ENCODE results near the gene CDH4.

Gene CDH4

GRCh38 chr20:61704661-61705060 lies 452.6 kb downstream of the CDH4 start:
- no peak overlapping the region for H2BK5ac ChIP-seq (ENCODE audit: low read length)

GRCh38 chr20:61705386-61706258 lies 453.6 kb downstream of the CDH4 start:
- Histone ChIP-seq H2AK5ac (ENCODE audit: low read length) (no peak overlapping the region), H2BK15ac (replicated peaks; ENCODE audit: low read depth) (no peak overlapping the region), H3K4me1 (ENCODE audit: control insufficient read depth, low read depth, low read length) (no peaks in the 10 kb centered on the region), H3K4ac (ENCODE audit: low read depth, low read length) (no peak overlapping the region), H2BK120ac (ENCODE audit: low read depth, low read length) (no peak overlapping the region), H3K27me3 (ENCODE audit: insufficient read depth, low read length, poor library complexity) (no peaks in the 10 kb centered on the region), H3K79me1 (ENCODE audit: low read length) (no peaks in the 10 kb centered on the region), H3K27ac (ENCODE audit: low read depth, low read length) (no peak overlapping the region), H3K23ac (ENCODE audit: low read length) (no peak overlapping the region), H3K18ac (ENCODE audit: low read length) (no peak overlapping the region), H4K5ac (ENCODE audit: low read length) (no peak overlapping the region), H3K4me2 (ENCODE audit: low read length) (no peak overlapping the region), H3K56ac (ENCODE audit: low read length) (no peak overlapping the region), H3K9ac (ENCODE audit: low read length) (no peak overlapping the region), H3K79me2 (ENCODE audit: control insufficient read depth, insufficient read depth, low read length) (no peaks in the 10 kb centered on the region), H2BK5ac (ENCODE audit: low read length) (no peak overlapping the region), H3K36me3 (ENCODE audit: control insufficient read depth, insufficient read depth, low read length) (no peaks in the 10 kb centered on the region), H4K8ac (ENCODE audit: low read depth, low read length) (no peak overlapping the region), H3K4me3 (ENCODE audit: low read length) (no peak overlapping the region)
- WGBS (ENCODE audit: extremely low coverage, insufficient coverage, low lambda C conversion rate) = no CpG with 5 or more reads among the region's 26 CpGs
- no peak for DNase-seq

More at GRCh38 chr20:61704661-61705060, 452.6 kb downstream of the CDH4 start:
- Histone ChIP-seq H3K27ac (ENCODE audit: low read depth, low read length) (no peak overlapping the region), H3K4ac (ENCODE audit: low read depth, low read length) (no peak overlapping the region), H4K5ac (ENCODE audit: low read length) (no peak overlapping the region), H3K27me3 (ENCODE audit: insufficient read depth, low read length, poor library complexity) (no peaks in the 10 kb centered on the region), H3K36me3 (ENCODE audit: control insufficient read depth, insufficient read depth, low read length) (no peaks in the 10 kb centered on the region), H3K23ac (ENCODE audit: low read length) (no peak overlapping the region), H2AK5ac (ENCODE audit: low read length) (no peak overlapping the region), H3K4me3 (ENCODE audit: low read length) (no peak overlapping the region), H3K9ac (ENCODE audit: low read length) (no peak overlapping the region), H3K79me2 (ENCODE audit: control insufficient read depth, insufficient read depth, low read length) (no peaks in the 10 kb centered on the region), H2BK120ac (ENCODE audit: low read depth, low read length) (no peak overlapping the region), H3K56ac (ENCODE audit: low read length) (no peak overlapping the region), H3K4me1 (ENCODE audit: control insufficient read depth, low read depth, low read length) (no peaks in the 10 kb centered on the region), H3K4me2 (ENCODE audit: low read length) (no peak overlapping the region), H3K79me1 (ENCODE audit: low read length) (no peaks in the 10 kb centered on the region), H2BK15ac (replicated peaks; ENCODE audit: low read depth) (no peak overlapping the region), H3K18ac (ENCODE audit: low read length) (no peak overlapping the region), H4K8ac (ENCODE audit: low read depth, low read length) (no peak overlapping the region)
- WGBS (ENCODE audit: extremely low coverage, insufficient coverage, low lambda C conversion rate) = no CpG with 5 or more reads among the region's 7 CpGs
- no peak for DNase-seq

- Histone ChIP-seq H2BK5ac (ENCODE audit: low read length) (no peak overlapping the region), H3K27me3 (ENCODE audit: insufficient read depth, low read length, poor library complexity) (no peaks in the 10 kb centered on the region), H4K8ac (ENCODE audit: low read depth, low read length) (no peak overlapping the region), H3K56ac (ENCODE audit: low read length) (no peak overlapping the region), H3K4me3 (ENCODE audit: low read length) (no peak overlapping the region), H4K5ac (ENCODE audit: low read length) (no peak overlapping the region), H3K79me2 (ENCODE audit: control insufficient read depth, insufficient read depth, low read length) (no peaks in the 10 kb centered on the region), H3K18ac (ENCODE audit: low read length) (no peak overlapping the region), H3K27ac (ENCODE audit: low read depth, low read length) (no peak overlapping the region), H3K23ac (ENCODE audit: low read length) (no peak overlapping the region), H2AK5ac (ENCODE audit: low read length) (no peak overlapping the region), H3K4me2 (ENCODE audit: low read length) (no peak overlapping the region), H3K79me1 (ENCODE audit: low read length) (no peaks in the 10 kb centered on the region), H2BK120ac (ENCODE audit: low read depth, low read length) (no peak overlapping the region), H3K4me1 (ENCODE audit: control insufficient read depth, low read depth, low read length) (no peaks in the 10 kb centered on the region), H3K9ac (ENCODE audit: low read length) (no peak overlapping the region), H3K36me3 (ENCODE audit: control insufficient read depth, insufficient read depth, low read length) (no peaks in the 10 kb centered on the region), H3K4ac (ENCODE audit: low read depth, low read length) (no peak overlapping the region), H2BK15ac (replicated peaks; ENCODE audit: low read depth) (no peak overlapping the region)
- DNase-seq = no peak
- WGBS (ENCODE audit: extremely low coverage, insufficient coverage, low lambda C conversion rate) = no CpG with 5 or more reads among the region's 29 CpGs
These were observed 454.3 kb downstream of the CDH4 start for GRCh38 chr20:61706259-61706961.

- Histone ChIP-seq H2BK5ac (ENCODE audit: low read length) (no peak overlapping the region), H3K4me1 (ENCODE audit: control insufficient read depth, low read depth, low read length) (no peaks in the 10 kb centered on the region), H3K36me3 (ENCODE audit: control insufficient read depth, insufficient read depth, low read length) (no peaks in the 10 kb centered on the region), H3K4me2 (ENCODE audit: low read length) (no peak overlapping the region), H3K4ac (ENCODE audit: low read depth, low read length) (no peak overlapping the region), H2BK120ac (ENCODE audit: low read depth, low read length) (no peak overlapping the region), H3K18ac (ENCODE audit: low read length) (no peak overlapping the region), H3K79me2 (ENCODE audit: control insufficient read depth, insufficient read depth, low read length) (no peaks in the 10 kb centered on the region), H3K27me3 (ENCODE audit: insufficient read depth, low read length, poor library complexity) (no peaks in the 10 kb centered on the region), H2BK15ac (replicated peaks; ENCODE audit: low read depth) (no peak overlapping the region), H3K23ac (ENCODE audit: low read length) (no peak overlapping the region), H3K56ac (ENCODE audit: low read length) (no peak overlapping the region), H3K9ac (ENCODE audit: low read length) (no peak overlapping the region), H3K27ac (ENCODE audit: low read depth, low read length) (no peak overlapping the region), H3K79me1 (ENCODE audit: low read length) (no peaks in the 10 kb centered on the region), H2AK5ac (ENCODE audit: low read length) (no peak overlapping the region), H4K8ac (ENCODE audit: low read depth, low read length) (no peak overlapping the region), H4K5ac (ENCODE audit: low read length) (no peak overlapping the region), H3K4me3 (ENCODE audit: low read length) (no peak overlapping the region)
- WGBS (ENCODE audit: extremely low coverage, insufficient coverage, low lambda C conversion rate) = no CpG with 5 or more reads among the region's 11 CpGs
- DNase-seq = no peak
These were observed 456.8 kb downstream of the CDH4 start for GRCh38 chr20:61708891-61709290.

GRCh38 chr20:61710108-61710507 lies 458.0 kb downstream of the CDH4 start:
- H3K56ac ChIP-seq (ENCODE audit: low read length) = no peak overlapping the region
- H3K79me2 ChIP-seq (ENCODE audit: control insufficient read depth, insufficient read depth, low read length) = no peaks in the 10 kb centered on the region
- no peak overlapping the region for H3K4me3 ChIP-seq (ENCODE audit: low read length)
- H2BK15ac ChIP-seq (replicated peaks; ENCODE audit: low read depth) = no peak overlapping the region
- DNase-seq = no peak
- no peak overlapping the region for H2BK5ac ChIP-seq (ENCODE audit: low read length)
- H3K18ac ChIP-seq (ENCODE audit: low read length) = no peak overlapping the region
- H2BK120ac ChIP-seq (ENCODE audit: low read depth, low read length) = no peak overlapping the region
- H3K4ac ChIP-seq (ENCODE audit: low read depth, low read length) = no peak overlapping the region
- no peaks in the 10 kb centered on the region for H3K27me3 ChIP-seq (ENCODE audit: insufficient read depth, low read length, poor library complexity)
- H3K36me3 ChIP-seq (ENCODE audit: control insufficient read depth, insufficient read depth, low read length) = no peaks in the 10 kb centered on the region
- no peak overlapping the region for H2AK5ac ChIP-seq (ENCODE audit: low read length)
- no peak overlapping the region for H3K9ac ChIP-seq (ENCODE audit: low read length)
- no peaks in the 10 kb centered on the region for H3K4me1 ChIP-seq (ENCODE audit: control insufficient read depth, low read depth, low read length)
- H3K4me2 ChIP-seq (ENCODE audit: low read length) = no peak overlapping the region
- H3K27ac ChIP-seq (ENCODE audit: low read depth, low read length) = no peak overlapping the region
- WGBS (ENCODE audit: extremely low coverage, insufficient coverage, low lambda C conversion rate) = no CpG with 5 or more reads among the region's 8 CpGs
- no peak overlapping the region for H3K23ac ChIP-seq (ENCODE audit: low read length)
- H3K79me1 ChIP-seq (ENCODE audit: low read length) = no peaks in the 10 kb centered on the region
- H4K5ac ChIP-seq (ENCODE audit: low read length) = no peak overlapping the region
- H4K8ac ChIP-seq (ENCODE audit: low read depth, low read length) = no peak overlapping the region

Measured in mesendoderm (in vitro differentiated cells).